ENCODE data around the gene RETREG3. TPM values are rescaled to one million over a fixed set of nuclear protein-coding genes. Genes with fewer than 3 reads are reported as not detected.

RETREG3 gene
- total and polyA plus RNA-seq, 9 of the 15 experiments (the other 6 are each of a cell fraction or from before 2014, with no cell fraction given), result 4.1 to 39.0 (median 16.9) TPM

GRCh38 chr17:42577532-42578281 lies 31.5 kb downstream of the RETREG3 start, which contains the start of gene PSMC3IP (continued):
- TF ChIP-seq ARID3A (IDR thresholded peaks at IDR 0.05; ENCODE audit: borderline replicate concordance, low read depth, low read length) (no peak), PRMT5 (CRISPR knock-in tag; IDR thresholded peaks at IDR 0.05) (no peak), ZNF311 (CRISPR knock-in tag; IDR thresholded peaks at IDR 0.05) (no peak), FOXJ3 (CRISPR knock-in tag; IDR thresholded peaks at IDR 0.05) (no peak), FOXM1 (IDR thresholded peaks at IDR 0.05; ENCODE audit: low read depth) (no peak), FOXM1 (CRISPR knock-in tag; IDR thresholded peaks at IDR 0.05; ENCODE audit: low read depth) (0 out of 2 replicates have a peak, but pooled peaks have one; percentile 47), CEBPG (CRISPR knock-in tag; IDR thresholded peaks at IDR 0.05) (no peak), CEBPG (tag; conservative IDR thresholded peaks at IDR 0.05 in 1 of 2, IDR thresholded peaks at IDR 0.05 in 1 of 2) (no peak), KLF6 (CRISPR knock-in tag; IDR thresholded peaks at IDR 0.05; ENCODE audit: borderline replicate concordance) (peak; percentile 25; the same call in 1 of the 2 replicates), DNMT1 (IDR thresholded peaks at IDR 0.05) (no peak), SMAD1 (IDR thresholded peaks at IDR 0.05; ENCODE audit: low read depth, low read length, partially characterized antibody) (no peak), TFE3 (CRISPR knock-in tag; IDR thresholded peaks at IDR 0.05) (no peak), SRSF7 (optimal IDR thresholded peaks at IDR 0.05; ENCODE audit: low read depth, low read length) (no peak), HNRNPUL1 (IDR thresholded peaks at IDR 0.05; ENCODE audit: low read length) (no peak), SMAD4 (CRISPR knock-in tag; conservative IDR thresholded peaks at IDR 0.05) (no peak; the same call in 1 of the 2 replicates), ZBTB1 (CRISPR knock-in tag; IDR thresholded peaks at IDR 0.05; ENCODE audit: borderline replicate concordance, low read depth) (no peak), ZNF583 (CRISPR knock-in tag; IDR thresholded peaks at IDR 0.05) (no peak), BACH1 (tag; IDR thresholded peaks at IDR 0.05) (0 out of 2 replicates have a peak, but pooled peaks have one; percentile 41), MIER1 (IDR thresholded peaks at IDR 0.05; ENCODE audit: low read depth) (no peak), GABPB2 (CRISPR knock-in tag; conservative IDR thresholded peaks at IDR 0.05) (no peak), EGR1 (conservative IDR thresholded peaks at IDR 0.05) (peak; percentile 76), ZNF143 (CRISPR knock-in tag; IDR thresholded peaks at IDR 0.05) (no peak), ATF4 (CRISPR knock-in tag; IDR thresholded peaks at IDR 0.05) (no peak), MITF (IDR thresholded peaks at IDR 0.05) (0 out of 2 replicates have a peak, but pooled peaks have one; percentile 6)
